Liver (tissue), 9 donors: ENCODE measurements around the gene KCNK10. TPM values are rescaled to one million over a fixed set of nuclear protein-coding genes. Genes with fewer than 3 reads are reported as not detected.

ENCODE experiments used
- DNase-seq: peaks from one replicate; pipeline ENCODE4 v3.0.0-alpha.2; 2017; ENCODE audit warnings: low spot score
- H3K27ac ChIP-seq, 2 donors: one replicate each; pipeline ENCODE4 v1.7.0; 2013; ENCODE audit warnings: inconsistent platforms in 2 of 2, low read length in 2 of 2, control low read depth in 1 of 2, low read depth in 1 of 2, mild to moderate bottlenecking in 1 of 2
- H3K27me3 ChIP-seq, 4 donors: one replicate each; pipeline versions ENCODE4 v1.6.1 to v1.7.0; 2013; ENCODE audit warnings: low read length in 3 of 4, inconsistent platforms in 1 of 4, mild to moderate bottlenecking in 1 of 4, moderate library complexity in 1 of 4; ENCODE audit not compliant: control insufficient read depth in 4 of 4, insufficient read depth in 4 of 4
- H3K36me3 ChIP-seq, 4 donors: one replicate each; pipeline versions ENCODE4 v1.6.1 to v1.7.0; 2013; ENCODE audit warnings: low read length in 3 of 4, mild to moderate bottlenecking in 3 of 4, low read depth in 1 of 4, moderate library complexity in 1 of 4; ENCODE audit not compliant: control insufficient read depth in 4 of 4, insufficient read depth in 3 of 4
- H3K4me1 ChIP-seq, 4 donors: one replicate each; pipeline versions ENCODE4 v1.6.1 to v1.7.0; 2013; ENCODE audit warnings: low read length in 3 of 4, mild to moderate bottlenecking in 3 of 4, moderate library complexity in 1 of 4; ENCODE audit not compliant: control insufficient read depth in 4 of 4, insufficient read depth in 4 of 4
- H3K4me3 ChIP-seq, 3 donors: one replicate each; pipeline versions ENCODE4 v1.6.1 to v1.7.0; 2013; ENCODE audit warnings: low read length in 3 of 3, control low read depth in 1 of 3, low read depth in 1 of 3, mild to moderate bottlenecking in 1 of 3
- H3K9ac ChIP-seq, 2 donors: one replicate each; pipeline ENCODE4 v1.7.0; 2013; ENCODE audit warnings: low read length in 2 of 2, mild to moderate bottlenecking in 2 of 2, moderate library complexity in 2 of 2, control low read depth in 1 of 2, low read depth in 1 of 2
- H3K9me3 ChIP-seq, 4 donors: one replicate each; pipeline versions ENCODE4 v1.6.1 to v1.7.0; 2013; ENCODE audit warnings: low read length in 3 of 4; ENCODE audit not compliant: control insufficient read depth in 4 of 4
- FOXA1 ChIP-seq: IDR thresholded peaks from 2 replicates; pipeline ENCODE4 v1.6.1; 2016; ENCODE audit warnings: antibody characterized with exemption
- FOXA2 ChIP-seq: IDR thresholded peaks from 2 replicates; pipeline ENCODE4 v1.6.1; 2016; ENCODE audit warnings: antibody characterized with exemption
- GABPA ChIP-seq, 2 donors: IDR thresholded peaks in 1 of 2; conservative IDR thresholded peaks in 1 of 2; 2 replicates each; pipeline ENCODE4 v1.6.1; 2016; ENCODE audit warnings: antibody characterized with exemption in 2 of 2, mild to moderate bottlenecking in 1 of 2, moderate library complexity in 1 of 2
- HNF4A ChIP-seq, 2 donors: conservative IDR thresholded peaks; 2 replicates each; pipeline ENCODE4 v1.6.1; 2016; ENCODE audit warnings: antibody characterized with exemption in 2 of 2, mild to moderate bottlenecking in 2 of 2
- HNF4G ChIP-seq: IDR thresholded peaks from 2 replicates; pipeline ENCODE4 v1.6.1; 2016; ENCODE audit warnings: antibody characterized with exemption
- JUND ChIP-seq, 2 donors: IDR thresholded peaks; 2 replicates each; pipeline ENCODE4 v1.6.1; 2016; ENCODE audit warnings: antibody characterized with exemption in 2 of 2
- NR2F2 ChIP-seq: IDR thresholded peaks from 2 replicates; pipeline ENCODE4 v1.6.1; 2016; ENCODE audit warnings: antibody characterized with exemption
- RAD21 ChIP-seq, 2 donors: IDR thresholded peaks; 2 replicates each; pipeline ENCODE4 v1.6.1; 2016; ENCODE audit warnings: antibody characterized with exemption in 2 of 2, mild to moderate bottlenecking in 2 of 2
- RXRA ChIP-seq, 2 donors: IDR thresholded peaks; 2 replicates each; pipeline ENCODE4 v1.6.1; 2017 to 2018; ENCODE audit warnings: antibody characterized with exemption in 2 of 2, mild to moderate bottlenecking in 1 of 2
- SP1 ChIP-seq: IDR thresholded peaks from 2 replicates; pipeline ENCODE4 v1.6.1; 2018; ENCODE audit warnings: antibody characterized with exemption, mild to moderate bottlenecking
- YY1 ChIP-seq: IDR thresholded peaks from 2 replicates; pipeline ENCODE4 v1.6.1; 2016; ENCODE audit warnings: antibody characterized with exemption, mild to moderate bottlenecking
- WGBS: extraction: QIAGEN DNeasy Blood & Tissue Kit; methylation state at CpG from one replicate; pipeline ENCODE4 v1.1.7; 2013; 5-methylcytosine and 5-hydroxymethylcytosine counted together
- polyA plus RNA-seq, 2 donors: library from polyadenylated mRNA; stranded (reverse) in 1 of 2; unstranded in 1 of 2; fragments of 200-250 nt in 1 of 2; fragments of >200 nt in 1 of 2; fragmentation: Nextera tagmentation in 1 of 2; extraction: Ambion mirVana in 1 of 2; gene quantifications; one replicate each; pipeline versions ENCODE4 v1.2.1 to v1.2.3, GENCODE V29; 2013 to 2015
- total RNA-seq, 2 donors: library from RNA; depleted of rRNA; stranded (reverse); fragments of >200 nt; gene quantifications; one replicate each; pipeline ENCODE4 v1.2.3, GENCODE V29; 2014
- TF ChIP-seq, protein P1 (sequence below): IDR thresholded peaks from 2 replicates; pipeline ENCODE4 v1.6.1; 2016; ENCODE audit warnings: antibody characterized with exemption
- TF ChIP-seq, protein P2 (sequence below): IDR thresholded peaks from 2 replicates; pipeline ENCODE4 v1.6.1; 2016; ENCODE audit warnings: antibody characterized with exemption
- TF ChIP-seq, protein P3 (sequence below): IDR thresholded peaks from 2 replicates; pipeline ENCODE4 v1.6.1; 2016; ENCODE audit warnings: antibody characterized with exemption, mild to moderate bottlenecking
- TF ChIP-seq, protein P4 (sequence below): fragments of 150-350 bp; IDR thresholded peaks from 2 replicates; pipeline ENCODE4 v1.5.1; 2017; ENCODE audit warnings: improper control_type of control experiment, low read depth, low read length; ENCODE audit not compliant: missing input control
- donor health status: healthy.
- donor health status: healthy.
- donor health status: healthy.
- donor health status: healthy.
- donor health status: healthy.

The KCNK10 gene
- total and polyA plus RNA-seq, 4 donors: 0.05 TPM; not detected in 3

DNA sequence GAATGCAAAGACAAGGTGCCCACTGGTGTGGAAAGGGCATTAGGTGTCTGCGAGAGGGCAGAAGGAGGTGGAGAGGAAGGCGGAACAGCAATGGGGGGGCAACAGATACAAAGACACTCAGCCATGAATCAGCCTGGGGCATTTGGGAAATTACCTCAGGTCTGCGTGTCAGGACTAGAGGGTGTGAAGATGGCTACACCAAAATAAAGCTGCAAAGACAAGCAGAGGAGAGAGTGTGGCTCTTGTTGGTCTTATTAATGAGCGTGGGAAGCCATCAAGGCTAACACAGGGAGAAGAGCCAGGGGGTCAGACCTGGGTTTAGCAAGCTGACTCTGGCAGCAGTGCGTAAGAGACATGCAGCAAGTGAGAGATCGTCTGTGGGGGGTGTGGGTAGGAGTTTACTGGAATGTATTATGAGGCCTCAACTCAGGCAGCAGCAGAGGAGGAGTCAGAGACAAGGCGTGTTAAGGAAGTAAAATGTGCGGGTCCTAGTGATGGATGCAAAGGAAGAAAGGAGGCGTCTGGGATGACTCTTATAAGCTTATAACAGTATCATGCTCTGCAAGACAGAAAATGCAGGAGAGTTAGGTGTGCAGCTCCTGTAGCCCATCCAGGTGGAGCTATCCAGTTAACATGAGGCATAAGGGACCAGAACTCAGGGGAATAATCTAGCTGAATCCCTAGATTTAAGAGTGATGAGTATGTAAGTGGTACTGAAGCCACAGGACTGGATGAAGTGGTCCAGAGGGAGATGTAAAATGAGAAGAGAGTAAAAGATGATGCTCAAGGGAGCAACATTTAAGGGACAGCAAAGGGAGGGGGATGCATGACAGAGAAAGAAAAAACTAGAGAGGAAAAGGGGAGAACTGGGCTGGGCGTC is 50.4 kb downstream of the KCNK10 start (continued):
- TF ChIP-seq JUND (IDR thresholded peaks at IDR 0.05): no peak

DNA sequence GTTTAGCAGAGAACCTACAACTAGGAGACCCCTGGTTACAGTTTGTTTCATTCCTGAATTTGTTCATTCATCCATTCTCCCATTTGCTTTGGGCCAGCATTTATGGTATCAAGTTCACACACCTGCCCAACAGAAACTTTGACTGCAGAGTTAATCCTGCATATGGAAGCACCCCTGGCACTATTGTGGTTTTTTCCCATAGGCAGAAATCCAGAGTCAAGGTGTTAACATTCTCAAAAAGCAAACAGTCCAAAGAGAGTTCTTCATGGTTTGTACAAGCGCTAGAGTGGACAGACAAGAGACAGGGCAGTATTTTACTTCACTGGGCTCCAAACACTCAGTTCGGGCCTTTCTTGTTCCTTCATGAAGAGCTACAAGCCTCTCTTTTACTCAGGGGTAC is 51.9 kb downstream of the KCNK10 start:
- Histone ChIP-seq H3K27ac (no peak overlapping the region), H3K4me3 (no peak overlapping the region), H3K27me3 (no peaks in the 10 kb centered on the region), H3K9ac (no peak overlapping the region), H3K36me3 (no peaks in the 10 kb centered on the region), H3K9me3 (no peaks in the 10 kb centered on the region), H3K4me1 (peaks cover 0 to 2% (median 0%) of the 10 kb centered on the region in 4 donors)
- TF ChIP-seq YY1 (no peak), SP1 (no peak), HNF4G (no peak), FOXA1 (no peak), GABPA (IDR thresholded peaks at IDR 0.05 in 1 of 2, conservative IDR thresholded peaks at IDR 0.05 in 1 of 2) (no peak), HNF4A (conservative IDR thresholded peaks at IDR 0.05) (no peak), RAD21 (IDR thresholded peaks at IDR 0.05) (no peak), FOXA2 (no peak), JUND (IDR thresholded peaks at IDR 0.05) (no peak), RXRA (IDR thresholded peaks at IDR 0.05) (no peak)
- TF ChIP-seq, protein P1, sequence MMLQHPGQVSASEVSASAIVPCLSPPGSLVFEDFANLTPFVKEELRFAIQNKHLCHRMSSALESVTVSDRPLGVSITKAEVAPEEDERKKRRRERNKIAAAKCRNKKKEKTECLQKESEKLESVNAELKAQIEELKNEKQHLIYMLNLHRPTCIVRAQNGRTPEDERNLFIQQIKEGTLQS: no peak
- TF ChIP-seq, protein P2, sequence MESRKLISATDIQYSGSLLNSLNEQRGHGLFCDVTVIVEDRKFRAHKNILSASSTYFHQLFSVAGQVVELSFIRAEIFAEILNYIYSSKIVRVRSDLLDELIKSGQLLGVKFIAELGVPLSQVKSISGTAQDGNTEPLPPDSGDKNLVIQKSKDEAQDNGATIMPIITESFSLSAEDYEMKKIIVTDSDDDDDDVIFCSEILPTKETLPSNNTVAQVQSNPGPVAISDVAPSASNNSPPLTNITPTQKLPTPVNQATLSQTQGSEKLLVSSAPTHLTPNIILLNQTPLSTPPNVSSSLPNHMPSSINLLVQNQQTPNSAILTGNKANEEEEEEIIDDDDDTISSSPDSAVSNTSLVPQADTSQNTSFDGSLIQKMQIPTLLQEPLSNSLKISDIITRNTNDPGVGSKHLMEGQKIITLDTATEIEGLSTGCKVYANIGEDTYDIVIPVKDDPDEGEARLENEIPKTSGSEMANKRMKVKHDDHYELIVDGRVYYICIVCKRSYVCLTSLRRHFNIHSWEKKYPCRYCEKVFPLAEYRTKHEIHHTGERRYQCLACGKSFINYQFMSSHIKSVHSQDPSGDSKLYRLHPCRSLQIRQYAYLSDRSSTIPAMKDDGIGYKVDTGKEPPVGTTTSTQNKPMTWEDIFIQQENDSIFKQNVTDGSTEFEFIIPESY: no peak
- TF ChIP-seq, protein P3, sequence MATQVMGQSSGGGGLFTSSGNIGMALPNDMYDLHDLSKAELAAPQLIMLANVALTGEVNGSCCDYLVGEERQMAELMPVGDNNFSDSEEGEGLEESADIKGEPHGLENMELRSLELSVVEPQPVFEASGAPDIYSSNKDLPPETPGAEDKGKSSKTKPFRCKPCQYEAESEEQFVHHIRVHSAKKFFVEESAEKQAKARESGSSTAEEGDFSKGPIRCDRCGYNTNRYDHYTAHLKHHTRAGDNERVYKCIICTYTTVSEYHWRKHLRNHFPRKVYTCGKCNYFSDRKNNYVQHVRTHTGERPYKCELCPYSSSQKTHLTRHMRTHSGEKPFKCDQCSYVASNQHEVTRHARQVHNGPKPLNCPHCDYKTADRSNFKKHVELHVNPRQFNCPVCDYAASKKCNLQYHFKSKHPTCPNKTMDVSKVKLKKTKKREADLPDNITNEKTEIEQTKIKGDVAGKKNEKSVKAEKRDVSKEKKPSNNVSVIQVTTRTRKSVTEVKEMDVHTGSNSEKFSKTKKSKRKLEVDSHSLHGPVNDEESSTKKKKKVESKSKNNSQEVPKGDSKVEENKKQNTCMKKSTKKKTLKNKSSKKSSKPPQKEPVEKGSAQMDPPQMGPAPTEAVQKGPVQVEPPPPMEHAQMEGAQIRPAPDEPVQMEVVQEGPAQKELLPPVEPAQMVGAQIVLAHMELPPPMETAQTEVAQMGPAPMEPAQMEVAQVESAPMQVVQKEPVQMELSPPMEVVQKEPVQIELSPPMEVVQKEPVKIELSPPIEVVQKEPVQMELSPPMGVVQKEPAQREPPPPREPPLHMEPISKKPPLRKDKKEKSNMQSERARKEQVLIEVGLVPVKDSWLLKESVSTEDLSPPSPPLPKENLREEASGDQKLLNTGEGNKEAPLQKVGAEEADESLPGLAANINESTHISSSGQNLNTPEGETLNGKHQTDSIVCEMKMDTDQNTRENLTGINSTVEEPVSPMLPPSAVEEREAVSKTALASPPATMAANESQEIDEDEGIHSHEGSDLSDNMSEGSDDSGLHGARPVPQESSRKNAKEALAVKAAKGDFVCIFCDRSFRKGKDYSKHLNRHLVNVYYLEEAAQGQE: no peak
- no peak for DNase-seq
- WGBS: 90% methylated on average over 2 of the region's 2 CpGs

DNA sequence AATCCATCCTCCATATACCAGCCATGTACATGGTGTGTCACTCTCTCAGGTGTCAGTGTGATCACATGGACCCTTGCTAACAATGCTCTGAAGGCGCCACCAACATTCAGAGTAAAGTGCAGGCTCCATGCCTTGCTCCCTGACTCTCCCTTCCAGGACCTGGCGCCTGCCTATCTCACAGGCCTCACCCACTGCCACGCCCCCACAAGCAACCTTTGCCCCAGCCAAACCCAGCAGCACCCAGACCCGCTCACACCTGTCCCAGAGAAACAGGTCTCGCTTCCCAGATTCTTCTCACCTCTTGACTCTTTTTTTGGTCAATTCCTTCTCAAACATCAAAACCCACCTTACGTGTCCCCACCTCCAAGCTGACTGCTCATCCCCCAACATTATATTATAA is 52.3 kb downstream of the KCNK10 start:
- no peak overlapping the region for H3K27ac ChIP-seq
- peaks cover 0 to 2% (median 0%) of the 10 kb centered on the region in 4 donors for H3K4me1 ChIP-seq
- H3K9me3 ChIP-seq: no peaks in the 10 kb centered on the region
- WGBS: 45% methylated on average over 6 of the region's 6 CpGs
- no peak overlapping the region for H3K9ac ChIP-seq
- H3K36me3 ChIP-seq: no peaks in the 10 kb centered on the region
- peak; percentile 50 for DNase-seq
- H3K27me3 ChIP-seq: no peaks in the 10 kb centered on the region
- H3K4me3 ChIP-seq: no peak overlapping the region
- TF ChIP-seq FOXA2: no peak
- TF ChIP-seq, protein P3: no peak
- no peak for TF ChIP-seq FOXA1
- TF ChIP-seq, protein P4, sequence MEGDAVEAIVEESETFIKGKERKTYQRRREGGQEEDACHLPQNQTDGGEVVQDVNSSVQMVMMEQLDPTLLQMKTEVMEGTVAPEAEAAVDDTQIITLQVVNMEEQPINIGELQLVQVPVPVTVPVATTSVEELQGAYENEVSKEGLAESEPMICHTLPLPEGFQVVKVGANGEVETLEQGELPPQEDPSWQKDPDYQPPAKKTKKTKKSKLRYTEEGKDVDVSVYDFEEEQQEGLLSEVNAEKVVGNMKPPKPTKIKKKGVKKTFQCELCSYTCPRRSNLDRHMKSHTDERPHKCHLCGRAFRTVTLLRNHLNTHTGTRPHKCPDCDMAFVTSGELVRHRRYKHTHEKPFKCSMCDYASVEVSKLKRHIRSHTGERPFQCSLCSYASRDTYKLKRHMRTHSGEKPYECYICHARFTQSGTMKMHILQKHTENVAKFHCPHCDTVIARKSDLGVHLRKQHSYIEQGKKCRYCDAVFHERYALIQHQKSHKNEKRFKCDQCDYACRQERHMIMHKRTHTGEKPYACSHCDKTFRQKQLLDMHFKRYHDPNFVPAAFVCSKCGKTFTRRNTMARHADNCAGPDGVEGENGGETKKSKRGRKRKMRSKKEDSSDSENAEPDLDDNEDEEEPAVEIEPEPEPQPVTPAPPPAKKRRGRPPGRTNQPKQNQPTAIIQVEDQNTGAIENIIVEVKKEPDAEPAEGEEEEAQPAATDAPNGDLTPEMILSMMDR: no peak
- TF ChIP-seq, protein P2: no peak
- no peak for TF ChIP-seq NR2F2
